HEK293 (cell line): ENCODE results near the gene TMEM171.
A peak's percentile ranks its signal among the peaks of the same experiment; 100 is the strongest.

Experiments used
- CTCF ChIA-PET: fragments of 350-600 bp; formaldehyde crosslinking; extraction: SDS; loops from one replicate; lab custom pipeline; 2021; ENCODE audit warnings: antibody characterized with exemption; lab: Yijun Ruan, JAX
- POLR2A ChIA-PET: fragments of 300-600 bp; formaldehyde crosslinking; extraction: SDS; loops from one replicate; lab custom pipeline; 2020; ENCODE audit warnings: antibody characterized with exemption, inconsistent platforms; lab: Yijun Ruan, JAX
- H3K27ac ChIP-seq: fragments of 200-500 bp; sonication (Bioruptor generic); 2 replicates; pipeline ENCODE4 v1.5.1; 2014; ENCODE audit warnings: low read depth, low read length, control low read depth, inconsistent platforms; ENCODE audit errors: extremely low read depth
- H3K36me3 ChIP-seq, 2 experiments: fragments of 200-500 bp in 1 of 2; sonication (Bioruptor generic) in 1 of 2; 1 replicate in 1 of 2; 2 replicates in 1 of 2; pipeline ENCODE4 v1.5.1; 2014 to 2017; ENCODE audit warnings: inconsistent platforms in 2 of 2, low read length in 2 of 2; ENCODE audit not compliant: control insufficient read depth in 2 of 2, insufficient read depth in 1 of 2
- H3K4me1 ChIP-seq: fragments of 200-500 bp; sonication (Bioruptor generic); 2 replicates; pipeline ENCODE4 v1.5.1; 2014; ENCODE audit warnings: mild to moderate bottlenecking, low read length, inconsistent platforms; ENCODE audit not compliant: control insufficient read depth, insufficient read depth
- H3K4me3 ChIP-seq: 2 replicates; pipeline ENCODE4 v1.5.1; 2011; ENCODE audit warnings: low read depth, mild to moderate bottlenecking, control low read depth, low read length, moderate library complexity
- H3K9me3 ChIP-seq: fragments of 200-500 bp; sonication (Bioruptor generic); 2 replicates; pipeline ENCODE4 v1.5.1; 2014; ENCODE audit warnings: low read depth, low read length, inconsistent platforms; ENCODE audit not compliant: control insufficient read depth, insufficient read depth
- HOXD13 ChIP-seq: sonication (generic); formaldehyde crosslinking; IDR thresholded peaks from 2 replicates; pipeline ENCODE4 v1.8.0; 2022; ENCODE audit warnings: missing genetic modification reagents, borderline replicate concordance
- KLF8 ChIP-seq: fragments of 450-650 bp; formaldehyde crosslinking; IDR thresholded peaks from 2 replicates; pipeline ENCODE4 v1.5.1; 2016; ENCODE audit warnings: missing biosample characterization, missing genetic modification characterization
- KLF9 ChIP-seq: fragments of 450-650 bp; formaldehyde crosslinking; IDR thresholded peaks from 2 replicates; pipeline ENCODE4 v1.5.1; 2016; ENCODE audit warnings: missing biosample characterization, missing genetic modification characterization, low read depth
- RBAK ChIP-seq: fragments of 450-650 bp; formaldehyde crosslinking; IDR thresholded peaks from 2 replicates; pipeline ENCODE4 v1.5.1; 2016; ENCODE audit warnings: missing biosample characterization, missing genetic modification characterization
- SETDB1 ChIP-seq: IDR thresholded peaks from one replicate; pipeline ENCODE4 v1.6.1; 2017; ENCODE audit warnings: mild to moderate bottlenecking, low read length, moderate library complexity, mixed read lengths; ENCODE audit not compliant: insufficient read length
- TRIM28 ChIP-seq: IDR thresholded peaks from 2 replicates; pipeline ENCODE4 v1.6.1; 2011; ENCODE audit warnings: low read length, control low read depth, borderline replicate concordance
- ZBTB17 ChIP-seq: fragments of 450-650 bp; formaldehyde crosslinking; IDR thresholded peaks from 2 replicates; pipeline ENCODE4 v1.5.1; 2016; ENCODE audit warnings: missing biosample characterization, missing genetic modification characterization
- ZBTB20 ChIP-seq: fragments of 450-650 bp; formaldehyde crosslinking; IDR thresholded peaks from 2 replicates; pipeline ENCODE4 v1.5.1; 2016; ENCODE audit warnings: missing biosample characterization, missing genetic modification characterization
- ZBTB8A ChIP-seq: fragments of 450-650 bp; formaldehyde crosslinking; IDR thresholded peaks from 2 replicates; pipeline ENCODE4 v1.5.1; 2016; ENCODE audit warnings: missing biosample characterization, missing genetic modification characterization
- ZNF121 ChIP-seq: fragments of 450-650 bp; formaldehyde crosslinking; IDR thresholded peaks from 2 replicates; pipeline ENCODE4 v1.5.1; 2016; ENCODE audit warnings: missing biosample characterization, missing genetic modification characterization
- ZNF23 ChIP-seq: fragments of 450-650 bp; formaldehyde crosslinking; IDR thresholded peaks from 2 replicates; pipeline ENCODE4 v1.5.1; 2016; ENCODE audit warnings: missing biosample characterization, missing genetic modification characterization, borderline replicate concordance
- ZNF24 ChIP-seq: fragments of 450-650 bp; formaldehyde crosslinking; IDR thresholded peaks from 2 replicates; pipeline ENCODE4 v1.5.1; 2016; ENCODE audit warnings: missing biosample characterization, missing genetic modification characterization
- ZNF248 ChIP-seq: fragments of 450-650 bp; formaldehyde crosslinking; IDR thresholded peaks from 2 replicates; pipeline ENCODE4 v1.5.1; 2017; ENCODE audit warnings: missing biosample characterization, missing genetic modification characterization
- ZNF274 ChIP-seq, 2 experiments: fragments of 200-500 bp in 1 of 2; fragments of 450-650 bp in 1 of 2; sonication (Bioruptor generic) in 1 of 2; formaldehyde crosslinking in 1 of 2; IDR thresholded peaks; 2 replicates each; pipeline versions ENCODE4 v1.5.1 to v1.6.1; 2014 to 2016; ENCODE audit warnings: borderline replicate concordance in 1 of 2, inconsistent platforms in 1 of 2, low read length in 1 of 2, missing biosample characterization in 1 of 2, missing genetic modification characterization in 1 of 2
- ZNF341 ChIP-seq: fragments of 450-650 bp; formaldehyde crosslinking; IDR thresholded peaks from 2 replicates; pipeline ENCODE4; 2016; ENCODE audit warnings: low read depth, missing biosample characterization, missing genetic modification characterization
- ZNF426 ChIP-seq: fragments of 450-650 bp; formaldehyde crosslinking; IDR thresholded peaks from 2 replicates; pipeline ENCODE4 v1.5.1; 2017; ENCODE audit warnings: missing biosample characterization, missing genetic modification characterization, mild to moderate bottlenecking, inconsistent platforms, moderate library complexity
- ZNF514 ChIP-seq: fragments of 450-650 bp; formaldehyde crosslinking; IDR thresholded peaks from 2 replicates; pipeline ENCODE4 v1.5.1; 2016; ENCODE audit warnings: missing biosample characterization, missing genetic modification characterization
- ZNF555 ChIP-seq: fragments of 450-650 bp; formaldehyde crosslinking; conservative IDR thresholded peaks from 2 replicates; pipeline ENCODE4 v1.5.1; 2017; ENCODE audit warnings: missing biosample characterization, mild to moderate bottlenecking, missing genetic modification characterization, inconsistent platforms
- ZNF585B ChIP-seq: fragments of 450-650 bp; formaldehyde crosslinking; IDR thresholded peaks from 2 replicates; pipeline ENCODE4 v1.5.1; 2016; ENCODE audit warnings: missing biosample characterization, missing genetic modification characterization
- ZNF629 ChIP-seq: fragments of 450-650 bp; formaldehyde crosslinking; IDR thresholded peaks from 2 replicates; pipeline ENCODE4 v1.5.1; 2017; ENCODE audit warnings: missing biosample characterization, missing genetic modification characterization
- ZNF707 ChIP-seq: fragments of 450-650 bp; formaldehyde crosslinking; IDR thresholded peaks from 2 replicates; pipeline ENCODE4 v1.5.1; 2016; ENCODE audit warnings: missing biosample characterization, missing genetic modification characterization
- ZNF776 ChIP-seq: fragments of 450-650 bp; formaldehyde crosslinking; IDR thresholded peaks from 2 replicates; pipeline ENCODE4 v1.5.0; 2017; ENCODE audit warnings: missing biosample characterization, missing genetic modification characterization, borderline replicate concordance
- ZNF792 ChIP-seq: fragments of 450-650 bp; formaldehyde crosslinking; IDR thresholded peaks from 2 replicates; pipeline ENCODE4 v1.5.1; 2016; ENCODE audit warnings: missing biosample characterization, missing genetic modification characterization
- ZSCAN30 ChIP-seq: fragments of 450-650 bp; IDR thresholded peaks from 2 replicates; pipeline ENCODE4 v1.5.1; 2018; ENCODE audit warnings: missing biosample characterization, mild to moderate bottlenecking, missing genetic modification characterization, moderate library complexity
- TF ChIP-seq, protein P1 (sequence below): fragments of 450-650 bp; formaldehyde crosslinking; IDR thresholded peaks from 2 replicates; pipeline ENCODE4 v1.5.1; 2017; ENCODE audit warnings: missing biosample characterization, missing genetic modification characterization
- TF ChIP-seq, protein P2 (sequence below): fragments of 450-650 bp; formaldehyde crosslinking; IDR thresholded peaks from 2 replicates; pipeline ENCODE4 v1.5.1; 2016; ENCODE audit warnings: missing biosample characterization, missing genetic modification characterization
- TF ChIP-seq, protein P3 (sequence below): fragments of 450-650 bp; formaldehyde crosslinking; IDR thresholded peaks from 2 replicates; pipeline ENCODE4 v1.5.1; 2016; ENCODE audit warnings: missing biosample characterization, missing genetic modification characterization
- TF ChIP-seq, protein P4 (sequence below): fragments of 450-650 bp; formaldehyde crosslinking; IDR thresholded peaks from 2 replicates; pipeline ENCODE4 v1.5.1; 2016; ENCODE audit warnings: missing biosample characterization, missing genetic modification characterization
- TF ChIP-seq, protein P5 (sequence below): fragments of 450-650 bp; formaldehyde crosslinking; IDR thresholded peaks from 2 replicates; pipeline ENCODE4 v1.5.1; 2016; ENCODE audit warnings: missing biosample characterization, missing genetic modification characterization

Gene TMEM171

DNA sequence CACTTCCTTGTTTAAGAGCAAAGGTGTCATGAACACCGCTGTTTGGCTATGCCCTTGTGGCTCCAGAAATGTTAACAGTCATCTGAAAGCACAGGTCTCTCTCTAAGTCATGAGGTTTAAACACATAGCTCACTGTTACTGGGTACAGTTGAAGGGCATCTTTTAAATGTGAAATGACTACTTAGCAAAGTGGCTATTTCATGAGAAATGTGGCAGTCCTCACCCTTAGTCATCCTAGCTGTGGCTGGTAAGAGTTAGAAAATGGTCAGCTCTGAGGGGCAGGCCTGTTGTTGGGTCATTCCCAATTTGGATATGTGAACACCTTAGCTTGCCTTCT is 24.2 kb upstream of the TMEM171 start (continued):
- TF ChIP-seq KLF8 (no peak), ZNF585B (tag by site-specific recombination) (no peak), ZNF514 (tag by site-specific recombination) (no peak), ZNF707 (tag by site-specific recombination) (no peak), ZBTB20 (tag by site-specific recombination) (no peak), ZNF23 (no peak)
- TF ChIP-seq, protein P1, sequence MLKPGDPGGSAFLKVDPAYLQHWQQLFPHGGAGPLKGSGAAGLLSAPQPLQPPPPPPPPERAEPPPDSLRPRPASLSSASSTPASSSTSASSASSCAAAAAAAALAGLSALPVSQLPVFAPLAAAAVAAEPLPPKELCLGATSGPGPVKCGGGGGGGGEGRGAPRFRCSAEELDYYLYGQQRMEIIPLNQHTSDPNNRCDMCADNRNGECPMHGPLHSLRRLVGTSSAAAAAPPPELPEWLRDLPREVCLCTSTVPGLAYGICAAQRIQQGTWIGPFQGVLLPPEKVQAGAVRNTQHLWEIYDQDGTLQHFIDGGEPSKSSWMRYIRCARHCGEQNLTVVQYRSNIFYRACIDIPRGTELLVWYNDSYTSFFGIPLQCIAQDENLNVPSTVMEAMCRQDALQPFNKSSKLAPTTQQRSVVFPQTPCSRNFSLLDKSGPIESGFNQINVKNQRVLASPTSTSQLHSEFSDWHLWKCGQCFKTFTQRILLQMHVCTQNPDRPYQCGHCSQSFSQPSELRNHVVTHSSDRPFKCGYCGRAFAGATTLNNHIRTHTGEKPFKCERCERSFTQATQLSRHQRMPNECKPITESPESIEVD (tag by site-specific recombination): no peak

DNA sequence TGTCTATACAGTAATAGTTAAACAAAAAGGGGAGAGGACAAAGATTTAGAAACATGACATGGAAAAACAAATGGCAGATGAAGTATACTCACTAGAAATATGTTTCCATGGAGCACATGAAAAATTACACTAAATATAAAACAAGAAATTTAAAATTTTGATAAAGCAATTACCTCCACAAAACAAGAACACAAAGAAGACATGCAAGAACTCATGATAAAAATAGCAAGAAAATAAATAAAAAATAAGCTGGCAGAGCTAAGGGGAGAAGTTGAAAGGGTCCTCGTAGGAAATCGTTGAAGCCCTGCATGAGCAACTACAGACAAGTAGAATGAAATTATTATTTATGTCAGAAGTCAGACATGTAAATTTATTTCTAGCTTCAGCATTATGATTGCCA is 22.6 kb upstream of the TMEM171 start:
- H3K36me3 ChIP-seq: no peaks in the 10 kb centered on the region
- POLR2A ChIA-PET: no interaction called here
- TF ChIP-seq, protein P2, sequence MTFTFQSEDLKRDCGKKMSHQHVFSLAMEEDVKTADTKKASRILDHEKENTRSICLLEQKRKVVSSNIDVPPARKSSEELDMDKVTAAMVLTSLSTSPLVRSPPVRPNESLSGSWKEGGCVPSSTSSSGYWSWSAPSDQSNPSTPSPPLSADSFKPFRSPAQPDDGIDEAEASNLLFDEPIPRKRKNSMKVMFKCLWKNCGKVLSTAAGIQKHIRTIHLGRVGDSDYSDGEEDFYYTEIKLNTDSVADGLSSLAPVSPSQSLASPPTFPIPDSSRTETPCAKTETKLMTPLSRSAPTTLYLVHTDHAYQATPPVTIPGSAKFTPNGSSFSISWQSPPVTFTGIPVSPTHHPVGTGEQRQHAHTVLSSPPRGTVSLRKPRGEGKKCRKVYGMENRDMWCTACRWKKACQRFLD (tag by site-specific recombination): no peak
- TF ChIP-seq, protein P3, sequence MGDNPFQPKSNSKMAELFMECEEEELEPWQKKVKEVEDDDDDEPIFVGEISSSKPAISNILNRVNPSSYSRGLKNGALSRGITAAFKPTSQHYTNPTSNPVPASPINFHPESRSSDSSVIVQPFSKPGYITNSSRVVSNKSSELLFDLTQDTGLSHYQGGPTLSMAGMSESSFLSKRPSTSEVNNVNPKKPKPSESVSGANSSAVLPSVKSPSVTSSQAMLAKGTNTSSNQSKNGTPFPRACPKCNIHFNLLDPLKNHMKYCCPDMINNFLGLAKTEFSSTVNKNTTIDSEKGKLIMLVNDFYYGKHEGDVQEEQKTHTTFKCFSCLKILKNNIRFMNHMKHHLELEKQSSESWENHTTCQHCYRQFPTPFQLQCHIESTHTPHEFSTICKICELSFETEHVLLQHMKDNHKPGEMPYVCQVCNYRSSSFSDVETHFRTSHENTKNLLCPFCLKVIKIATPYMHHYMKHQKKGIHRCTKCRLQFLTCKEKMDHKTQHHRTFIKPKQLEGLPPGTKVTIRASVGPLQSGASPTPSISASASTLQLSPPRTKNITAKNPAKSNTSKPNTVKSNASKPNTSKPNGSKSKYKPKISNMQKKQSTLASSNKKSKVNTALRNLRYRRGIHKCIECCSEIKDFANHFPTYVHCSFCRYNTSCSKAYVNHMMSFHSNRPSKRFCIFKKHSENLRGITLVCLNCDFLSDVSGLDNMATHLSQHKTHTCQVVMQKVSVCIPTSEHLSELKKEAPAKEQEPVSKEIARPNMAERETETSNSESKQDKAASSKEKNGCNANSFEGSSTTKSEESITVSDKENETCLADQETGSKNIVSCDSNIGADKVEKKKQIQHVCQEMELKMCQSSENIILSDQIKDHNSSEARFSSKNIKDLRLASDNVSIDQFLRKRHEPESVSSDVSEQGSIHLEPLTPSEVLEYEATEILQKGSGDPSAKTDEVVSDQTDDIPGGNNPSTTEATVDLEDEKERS (tag by site-specific recombination): peak; percentile 77; the same call in 1 of the 2 replicates
- TF ChIP-seq SETDB1 (peak; percentile 86), KLF8 (0 out of 2 replicates have a peak, but pooled peaks have one; percentile 19)
- TF ChIP-seq, protein P4, sequence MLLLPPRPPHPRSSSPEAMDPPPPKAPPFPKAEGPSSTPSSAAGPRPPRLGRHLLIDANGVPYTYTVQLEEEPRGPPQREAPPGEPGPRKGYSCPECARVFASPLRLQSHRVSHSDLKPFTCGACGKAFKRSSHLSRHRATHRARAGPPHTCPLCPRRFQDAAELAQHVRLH: peak; percentile 13; the same call in 1 of the 2 replicates
- H3K4me1 ChIP-seq: 0 out of 2 replicates have a peak, but pooled peaks cover 2% of the 10 kb centered on the region
- H3K27ac ChIP-seq: no peak overlapping the region
- CTCF ChIA-PET: interaction anchor here (0.5 to 4.2 kb wide), 3 partner anchors 14 to 357 kb away, joined by 3 to 13 read pairs (median 5); no protein-coding TSS in a partner anchor
- no peak overlapping the region for H3K4me3 ChIP-seq
- H3K9me3 ChIP-seq: no peaks in the 10 kb centered on the region

DNA sequence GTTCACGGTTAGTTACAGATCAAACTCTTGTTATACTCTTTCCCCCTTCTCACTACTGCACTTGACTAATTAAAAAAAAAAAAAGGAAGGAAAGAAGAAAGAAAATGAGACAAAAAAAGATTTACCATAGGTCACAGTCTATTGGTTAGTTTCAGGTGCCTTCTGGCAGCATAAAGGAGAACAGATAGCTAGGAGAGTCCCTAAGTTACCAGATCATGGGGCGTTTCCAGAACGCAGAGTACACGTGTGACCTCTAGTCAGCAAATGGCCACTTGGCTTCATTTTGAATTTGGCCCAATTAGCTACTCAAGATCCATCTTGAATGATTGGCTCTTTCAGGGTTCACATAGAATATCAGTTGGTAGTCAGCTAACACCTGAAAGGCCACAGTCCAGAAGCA is 20.3 kb upstream of the TMEM171 start:
- no peak overlapping the region for H3K27ac ChIP-seq
- 0 out of 2 replicates have a peak, but pooled peaks cover 4% of the 10 kb centered on the region for H3K4me1 ChIP-seq
- POLR2A ChIA-PET: no interaction called here
- no peaks in the 10 kb centered on the region for H3K36me3 ChIP-seq
- H3K9me3 ChIP-seq: no peaks in the 10 kb centered on the region
- H3K4me3 ChIP-seq: no peak overlapping the region
- TF ChIP-seq KLF9: no peak
- TF ChIP-seq ZSCAN30 (tag by site-specific recombination): no peak
- TF ChIP-seq ZNF555: no peak
- no peak for TF ChIP-seq ZNF24 (tag by site-specific recombination)
- no peak for TF ChIP-seq ZNF341
- TF ChIP-seq ZNF121 (tag by site-specific recombination): no peak
- no peak for TF ChIP-seq TRIM28
- no peak for TF ChIP-seq ZNF776 (tag by site-specific recombination)
- TF ChIP-seq ZNF792 (tag by site-specific recombination): no peak
- no peak for TF ChIP-seq ZBTB17 (tag by site-specific recombination)
- TF ChIP-seq ZNF248 (tag by site-specific recombination): no peak
- no peak for TF ChIP-seq ZBTB8A (tag by site-specific recombination)
- TF ChIP-seq, protein P5, sequence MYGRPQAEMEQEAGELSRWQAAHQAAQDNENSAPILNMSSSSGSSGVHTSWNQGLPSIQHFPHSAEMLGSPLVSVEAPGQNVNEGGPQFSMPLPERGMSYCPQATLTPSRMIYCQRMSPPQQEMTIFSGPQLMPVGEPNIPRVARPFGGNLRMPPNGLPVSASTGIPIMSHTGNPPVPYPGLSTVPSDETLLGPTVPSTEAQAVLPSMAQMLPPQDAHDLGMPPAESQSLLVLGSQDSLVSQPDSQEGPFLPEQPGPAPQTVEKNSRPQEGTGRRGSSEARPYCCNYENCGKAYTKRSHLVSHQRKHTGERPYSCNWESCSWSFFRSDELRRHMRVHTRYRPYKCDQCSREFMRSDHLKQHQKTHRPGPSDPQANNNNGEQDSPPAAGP: no peak
- no peak for TF ChIP-seq ZNF629 (tag by site-specific recombination)
- TF ChIP-seq ZNF426 (tag by site-specific recombination): no peak
- TF ChIP-seq HOXD13 (CRISPR knock-in tag): no peak
- no peak for TF ChIP-seq RBAK
- TF ChIP-seq ZNF274 (IDR thresholded peaks at IDR 0.05; ENCODE audit: low read length): no peak
- no peak for TF ChIP-seq ZNF274 (tag by site-specific recombination; IDR thresholded peaks at IDR 0.05; ENCODE audit: borderline replicate concordance)
- TF ChIP-seq, all 188 proteins: peak for 0
- CTCF ChIA-PET: interaction anchor here (0.6 kb wide), 1 partner anchor 79 kb away, joined by 3 read pairs; no protein-coding TSS in a partner anchor
